T-helper 1 cell treated with Interleukin-12 subunit alpha and Interleukin-12 subunit beta and Interleukin-4 antibody, amounts not matched to agents 30 ng/mL and 1 ng/mL, for 36 hours (primary cell): ENCODE results near the gene RASGRP2. TPM values are rescaled to one million over a fixed set of nuclear protein-coding genes. Genes with fewer than 3 reads are reported as not detected.
"Not testable (repeated sequence)": the region's sequence is repeated elsewhere in the genome, so short reads cannot be mapped to it uniquely, and the experiment has no call there.

Experiments
- intact Hi-C: fragments of 100-400 bp; cut with micrococcal nuclease; formaldehyde crosslinking; loops from one replicate; pipeline ENCODE4 v1.15.1; 2024
- total RNA-seq: library from RNA; stranded (reverse); gene quantifications from 2 replicates; pipeline ENCODE4 v1.2.3, GENCODE V29; 2022

Gene RASGRP2
- total RNA-seq, 1 donor from 2014 or later, result 192 TPM

DNA sequence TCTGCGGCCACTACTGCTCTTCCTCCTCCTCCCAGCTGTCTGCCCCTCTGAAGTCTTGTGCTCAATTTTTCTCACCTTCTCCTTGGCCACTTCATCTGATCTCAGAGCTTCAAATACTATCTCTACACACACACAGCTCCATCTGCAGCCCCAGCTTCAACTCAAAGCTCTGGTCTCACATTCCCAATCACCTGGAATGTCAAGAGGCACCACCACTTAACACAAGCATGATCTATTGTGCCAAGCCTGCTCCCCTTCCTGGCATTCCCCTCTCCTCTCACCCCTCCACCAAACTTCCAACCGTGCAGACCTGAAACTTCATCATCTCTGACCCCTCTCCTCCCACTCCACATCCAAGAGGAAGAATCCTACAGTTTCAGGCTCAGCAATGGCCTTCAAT is 38.4 kb downstream of the RASGRP2 start:
- intact Hi-C loops, result no loop called here

DNA sequence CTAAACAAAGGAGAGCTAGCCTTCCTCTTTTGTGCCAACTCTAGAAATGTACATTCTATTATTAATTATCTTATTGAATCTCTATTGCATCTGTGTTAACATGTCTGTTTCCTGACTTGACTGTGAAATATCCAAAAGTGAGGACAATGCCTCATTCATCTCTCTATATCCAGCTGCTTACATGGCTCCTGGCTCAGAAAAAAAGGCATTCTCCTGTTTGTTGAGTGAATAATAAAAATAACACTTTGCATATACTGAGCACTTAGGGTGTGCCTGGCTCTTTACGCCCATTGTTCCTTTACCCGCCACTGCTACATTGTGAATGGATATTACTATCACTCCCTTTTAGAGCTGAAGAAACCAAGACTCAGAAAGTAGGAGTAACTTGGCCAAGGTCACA is 40.9 kb downstream of the RASGRP2 start:
- intact Hi-C loops, result no loop called here

DNA sequence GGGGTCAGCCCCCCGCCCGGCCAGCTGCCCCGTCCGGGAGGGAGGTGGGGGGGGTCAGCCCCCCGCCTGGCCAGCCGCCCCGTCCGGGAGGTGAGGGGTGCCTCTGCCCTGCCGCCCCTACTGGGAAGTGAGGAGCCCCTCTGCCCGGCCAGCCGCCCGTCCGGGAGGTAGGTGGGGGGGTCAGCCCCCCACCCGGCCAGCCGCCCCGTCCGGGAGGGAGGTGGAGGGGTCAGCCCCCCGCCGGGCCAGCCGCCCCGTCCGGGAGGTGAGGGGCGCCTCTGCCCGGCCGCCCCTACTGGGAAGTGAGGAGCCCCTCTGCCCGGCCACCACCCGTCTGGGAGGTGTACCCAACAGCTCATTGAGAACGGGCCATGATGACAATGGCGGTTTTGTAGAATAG is 42.0 kb downstream of the RASGRP2 start:
- intact Hi-C loops, result not testable (repeated sequence)

DNA sequence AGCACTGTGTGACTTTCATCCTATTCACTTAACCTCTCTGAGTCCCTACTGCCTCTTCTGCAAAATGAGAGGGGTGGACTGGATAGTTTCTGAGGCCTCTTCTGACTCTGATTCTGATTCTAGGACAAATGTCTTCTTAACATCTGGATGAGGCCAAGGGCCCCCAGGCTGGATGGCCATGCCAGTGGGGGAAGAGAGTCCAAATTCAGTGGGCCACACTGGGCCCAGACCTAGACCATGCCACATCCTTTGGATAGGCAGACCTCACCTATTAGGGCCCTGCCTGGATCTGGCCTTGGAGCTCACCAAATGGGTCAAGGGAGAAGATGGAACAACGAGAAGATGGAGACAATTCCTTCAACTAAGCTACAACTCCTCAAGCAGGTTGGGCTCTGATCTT is 45.5 kb downstream of the RASGRP2 start:
- intact Hi-C loops, result no loop called here

DNA sequence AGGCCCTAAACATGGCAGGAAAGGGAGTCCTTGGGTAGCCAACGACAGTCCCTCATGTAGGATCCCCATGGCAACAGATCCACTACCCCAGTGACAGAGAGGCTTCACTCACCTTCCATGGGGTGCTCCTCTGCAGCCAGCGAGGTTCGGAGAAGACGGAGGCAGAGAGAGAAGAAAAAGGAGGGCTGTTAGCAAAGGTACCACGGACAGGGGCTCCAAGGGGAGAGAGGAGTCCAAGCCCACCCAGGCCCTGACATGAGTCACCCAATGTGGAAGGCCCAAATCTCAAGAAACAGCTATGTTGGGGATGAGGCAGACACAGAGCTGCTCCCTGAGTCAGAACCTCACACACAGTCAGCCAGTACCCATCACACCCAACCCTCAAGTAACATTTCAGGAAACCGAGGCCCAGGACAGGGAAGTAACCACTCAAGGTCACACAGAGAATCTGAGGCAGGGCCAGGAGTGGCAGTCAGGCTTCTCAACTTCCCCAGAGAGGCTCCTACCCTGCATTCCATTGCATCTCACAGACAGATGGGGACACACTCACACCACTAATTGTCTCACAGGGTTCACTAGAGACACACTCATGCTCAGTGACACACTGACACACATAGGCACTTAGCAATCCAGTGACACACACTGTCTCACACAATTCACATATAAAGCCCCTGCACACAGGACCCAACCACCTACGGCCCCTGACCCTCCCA is 46.1 kb downstream of the RASGRP2 start:
- intact Hi-C loops, result no loop called here

DNA sequence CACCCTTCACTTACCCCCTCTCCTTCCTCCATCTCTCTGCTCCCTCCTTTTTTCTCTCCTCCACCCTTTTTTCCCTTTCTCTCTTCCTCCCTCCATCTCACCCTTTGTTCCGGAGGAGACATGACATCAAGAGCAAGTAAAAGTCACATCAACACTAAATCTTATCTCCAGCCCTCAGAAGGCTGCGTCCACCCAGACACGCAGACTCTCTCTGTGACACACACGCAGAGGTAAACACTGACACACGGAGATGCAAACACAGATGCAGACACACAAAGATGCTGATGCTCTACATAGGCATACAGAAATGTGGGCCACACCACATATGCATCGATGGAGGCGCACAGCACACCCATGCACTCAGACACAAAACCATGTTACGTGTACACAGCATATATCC is 47.9 kb downstream of the RASGRP2 start:
- intact Hi-C loops, result no loop called here

DNA sequence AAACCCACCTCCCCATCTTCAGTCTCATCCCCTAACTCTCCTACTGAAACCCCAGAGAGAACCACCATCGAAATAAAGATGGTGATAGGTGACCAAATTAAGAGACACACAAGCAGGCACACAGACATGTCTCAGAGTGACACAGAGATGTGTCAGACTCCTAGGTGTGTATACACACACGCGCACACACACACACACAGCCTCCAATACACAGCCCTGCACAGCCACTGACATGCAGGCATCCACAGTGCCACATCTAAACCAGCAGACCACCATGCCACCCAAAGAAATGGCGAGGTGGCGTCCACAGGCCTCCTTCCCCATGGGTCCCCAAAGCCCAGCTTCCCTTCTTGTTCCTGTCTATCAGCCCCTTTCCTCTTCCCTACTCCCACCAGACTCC is 48.4 kb downstream of the RASGRP2 start:
- intact Hi-C loops, result no loop called here

DNA sequence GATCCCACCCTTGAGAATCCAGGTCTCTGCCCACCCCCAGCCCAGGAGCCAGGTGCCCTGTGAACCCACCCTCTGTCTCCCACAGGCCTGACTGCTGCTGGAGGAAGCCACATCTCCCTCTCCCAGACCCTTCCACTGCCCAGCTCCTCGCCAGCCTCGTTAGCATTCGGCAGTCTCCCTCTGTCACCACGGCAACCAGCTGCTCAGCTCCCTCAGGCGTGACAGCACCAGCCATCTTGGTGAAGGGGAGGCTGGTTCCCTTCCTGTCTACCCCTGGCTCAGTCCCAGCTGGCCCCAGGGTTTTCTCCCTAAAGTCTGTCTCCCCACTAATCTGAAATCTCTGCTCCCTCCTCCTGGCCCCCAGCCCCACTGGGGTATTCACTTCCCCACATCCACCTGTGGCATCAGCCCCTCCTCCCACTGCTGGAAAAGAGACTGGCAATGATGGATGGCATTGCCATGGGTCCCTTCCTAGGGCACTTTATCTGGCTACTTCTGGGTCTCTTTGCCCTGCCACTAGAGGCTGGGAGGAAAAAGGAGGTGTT is 49.0 kb downstream of the RASGRP2 start:
- intact Hi-C loops, result no loop called here

DNA sequence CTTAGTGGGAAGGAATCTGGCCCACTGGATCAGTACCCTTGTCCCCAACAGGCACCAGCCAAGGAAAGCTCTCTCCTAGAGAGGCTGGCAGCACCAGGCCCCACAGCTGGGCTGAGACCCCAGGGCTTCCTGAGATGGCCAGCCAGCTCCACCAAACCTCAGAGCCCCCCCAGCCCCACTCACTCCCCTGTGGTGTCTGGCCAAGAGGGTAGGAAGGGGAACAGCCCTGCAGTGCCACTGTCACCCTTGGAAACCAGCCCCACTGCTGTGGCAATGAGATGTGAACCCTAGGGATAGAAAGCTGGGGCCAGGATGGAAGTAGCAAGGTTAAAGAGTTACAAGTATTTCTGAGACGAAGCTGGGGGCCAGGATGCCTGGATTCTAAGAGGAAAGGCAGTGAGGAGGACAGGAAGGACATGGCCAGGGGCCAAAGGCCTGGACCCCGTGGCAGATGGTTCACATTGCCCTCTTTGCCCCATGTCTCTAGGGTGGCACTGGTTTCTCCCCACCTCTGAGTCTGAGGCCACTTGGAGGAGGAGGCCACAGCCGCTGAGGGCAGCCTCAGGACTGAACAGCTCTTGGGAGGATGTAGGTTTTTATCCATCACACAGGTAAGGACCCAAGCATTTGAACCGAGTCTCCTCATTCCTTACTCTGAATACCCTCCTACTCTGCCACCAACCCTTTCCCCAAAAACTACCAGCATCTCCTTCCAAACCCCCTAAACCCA is 49.8 kb downstream of the RASGRP2 start:
- intact Hi-C loops, result no loop called here

DNA sequence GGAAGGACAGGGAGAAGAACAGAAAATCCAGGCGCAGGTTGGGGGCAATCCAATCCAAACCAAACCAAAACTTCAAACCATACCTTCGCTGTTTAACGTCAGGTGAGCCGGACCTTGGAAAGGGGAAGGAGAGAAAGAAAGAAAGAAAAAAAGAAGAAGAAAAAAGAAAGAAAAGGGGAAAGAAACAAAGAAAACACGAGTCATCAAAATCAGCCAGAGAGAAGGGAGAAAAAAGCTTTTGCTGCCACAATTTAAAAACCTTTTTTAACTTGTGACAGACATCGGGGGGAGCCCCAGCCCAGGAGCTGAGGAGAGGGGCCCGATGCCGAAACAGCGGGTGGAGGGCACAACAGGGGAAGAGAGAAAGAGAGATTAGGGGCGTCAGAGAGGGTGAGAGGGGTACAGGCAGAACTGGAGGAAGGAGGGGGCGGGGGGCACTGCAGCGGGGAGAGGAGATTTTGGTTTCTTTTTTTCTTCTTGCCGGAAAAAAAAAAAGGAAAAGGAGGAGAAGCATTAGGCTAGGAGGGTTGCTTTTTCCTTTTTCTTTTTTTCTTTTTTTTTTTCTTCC is 51.1 kb downstream of the RASGRP2 start:
- intact Hi-C loops, result no loop called here

DNA sequence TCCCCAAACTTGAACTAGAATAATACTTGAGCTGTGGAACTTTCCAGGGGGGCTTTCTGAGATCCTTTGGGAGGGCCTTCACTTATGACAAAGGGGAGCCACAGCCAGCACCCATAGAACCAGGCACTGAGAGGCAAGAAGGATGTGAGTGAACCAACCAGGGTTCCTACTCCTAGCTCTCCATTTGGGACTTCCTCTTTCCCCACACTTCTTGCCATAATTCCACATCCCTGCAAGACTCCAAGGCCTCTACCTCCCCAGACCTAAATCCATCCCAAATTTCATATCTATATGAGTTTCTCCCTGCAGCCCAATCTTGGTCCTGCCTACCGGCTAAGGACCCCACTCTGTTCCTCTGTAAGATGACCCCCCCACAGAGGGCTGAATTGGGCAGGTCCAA is 52.4 kb downstream of the RASGRP2 start:
- intact Hi-C loops, result no loop called here

DNA sequence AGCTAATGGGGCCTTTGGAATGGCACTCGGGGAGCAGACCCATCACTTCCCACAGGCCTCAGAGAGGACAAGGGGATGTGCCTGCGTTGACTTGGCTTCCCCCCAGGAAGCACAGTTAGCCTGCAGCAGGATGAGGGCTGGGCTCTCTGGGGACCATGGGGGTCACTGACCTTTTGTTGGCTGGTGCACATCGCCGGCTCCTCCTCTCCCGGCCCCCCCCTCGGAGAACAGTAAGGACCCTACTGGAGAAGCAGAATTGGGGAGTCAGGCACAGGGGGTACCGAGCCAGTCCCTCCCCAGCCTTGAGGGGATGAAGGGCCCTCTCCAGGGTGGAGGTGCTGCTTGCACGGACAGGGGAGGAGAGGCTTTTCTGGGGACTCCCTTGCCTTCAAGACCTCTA is 53.7 kb downstream of the RASGRP2 start:
- intact Hi-C loops, result no loop called here

DNA sequence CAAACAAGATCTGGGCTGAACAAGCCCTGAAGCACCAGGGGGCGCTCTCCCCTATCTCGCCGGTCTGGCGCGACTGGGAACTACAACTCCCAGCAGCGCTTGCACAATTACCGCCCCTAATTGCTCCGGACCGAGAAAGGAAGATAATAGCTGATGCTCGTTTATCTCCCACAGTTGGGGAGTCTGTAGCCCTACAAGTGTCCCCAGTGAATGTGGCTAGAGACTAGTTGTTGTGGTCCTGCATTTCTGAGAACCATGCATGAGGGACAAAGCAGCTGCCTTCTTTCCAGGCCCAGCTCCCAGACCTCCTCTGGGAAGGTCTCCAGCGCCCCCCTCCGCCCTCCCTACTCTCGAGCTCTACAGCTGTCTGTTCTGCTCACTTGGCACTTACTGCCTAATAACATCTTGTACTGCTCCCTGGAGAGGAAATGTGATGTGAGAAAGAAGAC is 55.4 kb downstream of the RASGRP2 start:
- intact Hi-C loops, result loop anchor here (1.0 to 2.0 kb wide), 4 partner anchors 16 to 80 kb away; partner anchors contain the start of gene NRXN2

DNA sequence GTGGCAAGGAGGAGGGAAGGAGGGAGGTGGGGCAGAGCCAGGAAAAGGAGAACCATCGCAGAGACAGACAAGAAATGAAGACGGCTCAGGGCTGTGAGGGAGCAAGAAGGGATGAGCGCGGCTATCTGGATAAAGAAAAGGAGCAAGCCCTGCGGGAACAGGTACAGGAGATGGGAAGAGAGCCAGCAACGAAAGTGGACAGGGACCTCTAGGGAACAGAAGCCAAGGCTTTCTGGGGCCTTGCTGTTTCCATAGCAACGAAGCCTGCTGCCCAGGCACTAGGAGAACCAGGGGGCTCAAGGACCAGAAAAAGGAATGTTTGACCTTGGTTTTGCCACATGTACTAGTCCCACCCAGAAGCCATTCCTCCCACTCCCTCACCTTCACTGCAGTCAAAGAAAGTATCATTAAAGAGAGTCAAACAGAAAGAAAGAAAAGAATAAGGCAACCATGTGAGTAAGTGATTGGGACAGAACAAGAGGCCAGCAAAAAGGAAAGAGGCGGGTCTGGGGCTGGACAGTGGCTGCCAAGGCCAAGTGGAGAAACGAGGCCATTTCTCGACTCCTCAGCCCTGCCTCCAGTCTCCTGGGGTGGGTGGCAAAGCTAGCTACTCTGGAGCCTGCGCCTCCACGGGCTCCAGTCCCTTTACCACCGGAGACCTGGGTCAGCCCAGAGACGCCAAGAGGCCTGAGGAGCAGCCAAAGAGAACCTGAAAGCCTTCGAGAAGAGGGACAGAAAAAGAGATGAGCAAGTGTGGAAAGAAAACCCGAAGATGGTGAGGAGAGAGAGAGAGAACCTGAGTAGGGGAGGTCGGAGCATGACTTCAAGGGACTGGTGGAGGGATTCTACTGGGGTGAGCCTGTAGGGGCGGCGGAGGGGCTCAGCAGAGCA is 56.1 kb downstream of the RASGRP2 start:
- intact Hi-C loops, result loop anchor here (1.0 to 2.0 kb wide), 4 partner anchors 16 to 81 kb away; partner anchors contain the start of gene NRXN2

DNA sequence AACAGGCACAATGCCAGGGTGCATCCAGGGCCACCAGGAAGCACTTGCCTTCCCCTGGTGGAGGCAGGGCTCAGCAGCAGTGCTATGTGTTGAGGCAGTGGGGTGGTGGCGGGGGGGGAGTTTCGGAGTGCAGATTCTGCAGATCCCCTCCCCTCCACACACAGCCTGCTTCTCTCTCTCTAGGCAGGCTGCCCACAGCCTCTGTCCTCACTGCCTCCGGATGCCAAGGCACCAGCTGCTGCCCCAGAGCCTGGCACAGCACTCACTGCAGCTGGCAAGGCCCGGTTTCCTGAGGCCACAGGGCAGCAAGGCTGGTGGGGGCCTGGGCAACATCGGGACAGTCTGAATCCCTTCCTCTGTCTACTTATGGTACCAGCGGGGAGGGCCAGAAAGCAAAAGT is 56.7 kb downstream of the RASGRP2 start:
- intact Hi-C loops, result no loop called here

DNA sequence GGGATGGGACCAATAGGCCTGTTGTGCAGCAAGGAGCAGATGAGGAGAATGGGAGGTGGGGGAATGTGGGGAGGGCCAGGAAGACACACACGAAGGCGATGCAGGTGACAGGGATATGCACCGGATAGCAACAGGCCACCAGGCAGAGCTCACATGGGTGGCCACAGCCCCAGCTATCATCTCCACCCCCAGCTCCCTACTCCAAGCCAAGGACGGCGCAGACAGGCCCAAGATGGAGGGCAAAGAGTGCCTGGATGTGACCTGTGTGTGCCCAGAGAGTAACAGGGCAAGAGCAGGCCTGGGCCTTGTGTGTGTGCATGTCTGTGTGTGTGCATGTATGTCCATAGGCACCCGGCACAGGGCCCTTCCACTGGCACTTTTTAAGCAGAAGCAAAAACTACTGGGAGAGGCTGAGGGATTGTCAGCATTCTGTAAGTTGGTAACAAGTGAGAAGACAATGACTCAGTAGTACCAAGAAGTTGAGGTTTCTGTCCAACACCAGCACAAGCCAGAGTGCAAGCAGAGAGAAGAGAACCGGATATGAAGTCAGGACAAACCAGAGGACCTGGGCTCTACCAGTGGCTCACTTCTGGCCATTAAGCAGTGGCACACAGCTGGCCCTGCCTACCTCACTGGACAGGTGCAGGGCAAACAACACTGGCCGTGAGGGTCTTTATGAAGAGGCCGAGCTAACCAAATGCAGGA is 57.3 kb downstream of the RASGRP2 start:
- intact Hi-C loops, result no loop called here

DNA sequence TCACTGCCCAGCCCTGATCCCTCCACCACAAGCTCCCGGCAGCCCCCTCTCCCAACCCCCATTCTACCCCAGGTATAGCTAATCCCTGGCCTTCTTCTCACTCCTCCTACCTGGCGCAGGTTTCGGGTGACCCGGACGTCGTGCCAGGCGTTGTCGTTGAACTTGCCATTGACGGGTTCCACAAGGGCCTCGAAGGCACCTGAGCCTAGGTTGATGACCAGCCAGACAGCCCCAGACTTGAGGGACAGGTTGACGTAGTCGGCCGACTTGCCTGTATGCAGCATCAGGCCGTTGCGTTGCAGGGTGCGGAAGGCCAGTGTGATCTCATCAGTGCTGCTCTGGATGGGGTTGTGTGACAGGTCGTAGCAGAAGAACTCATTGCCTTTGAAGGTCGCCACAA is 58.4 kb downstream of the RASGRP2 start:
- intact Hi-C loops, result no loop called here

DNA sequence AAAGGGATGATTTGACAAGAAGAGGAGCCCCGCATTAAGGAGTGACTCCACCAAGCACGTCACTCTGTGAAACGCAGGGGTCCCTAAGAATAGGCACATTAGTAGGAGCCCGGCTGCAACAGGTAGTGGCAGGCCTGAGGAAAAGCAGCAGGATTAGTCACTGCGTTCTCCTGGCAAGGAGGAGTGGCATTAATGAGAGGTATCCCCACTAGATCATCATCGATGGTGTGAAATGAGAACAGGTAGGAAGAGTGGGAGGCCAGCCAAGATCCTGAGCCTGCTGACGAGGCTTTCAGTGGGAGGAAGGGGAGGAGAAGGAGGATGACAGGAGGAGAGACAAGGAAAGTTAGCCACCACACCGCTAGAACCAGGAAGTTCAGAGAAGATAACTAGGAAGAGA is 59.6 kb downstream of the RASGRP2 start:
- intact Hi-C loops, result no loop called here

DNA sequence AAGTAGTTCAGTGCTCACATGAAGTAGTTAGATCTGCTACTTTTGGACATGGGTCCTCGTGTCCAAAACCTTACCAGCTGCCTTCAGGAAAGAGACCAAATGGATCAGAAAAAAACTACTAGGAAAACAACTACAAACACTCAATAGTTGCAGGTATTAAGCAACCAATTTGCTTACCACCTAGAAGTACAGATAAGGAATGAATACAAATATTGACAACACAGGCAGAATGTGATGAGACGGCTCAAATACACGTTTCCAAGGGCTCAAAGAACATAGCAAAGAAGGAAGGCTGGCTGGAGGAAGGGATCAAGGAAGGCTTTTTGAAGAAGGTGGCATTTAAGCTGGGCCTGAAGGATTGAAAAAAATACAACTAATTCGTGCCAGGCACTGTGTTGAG is 62.8 kb downstream of the RASGRP2 start:
- intact Hi-C loops, result no loop called here

DNA sequence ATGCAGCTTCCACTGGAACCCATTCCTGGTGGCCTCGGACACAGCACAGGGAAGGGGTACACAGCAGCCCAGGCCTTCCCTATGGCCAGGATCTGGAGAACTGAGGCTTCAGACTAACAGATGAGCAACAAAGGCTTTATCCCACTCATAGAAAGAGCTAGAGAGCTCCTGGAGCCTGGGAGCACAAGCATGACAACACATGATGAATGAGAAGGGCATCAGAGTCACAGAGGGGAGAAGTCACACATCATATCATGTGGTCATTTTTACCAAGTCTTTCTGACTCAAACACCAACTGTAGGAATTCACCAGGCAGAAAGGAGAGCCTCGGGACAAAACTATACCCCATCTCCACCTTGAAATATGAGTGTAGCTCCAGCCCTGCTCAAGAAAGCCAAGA is 64.1 kb downstream of the RASGRP2 start:
- intact Hi-C loops, result no loop called here
